Tongue (tissue), 3 donors: ENCODE measurements around the gene NMNAT3. TPM values are rescaled to one million over a fixed set of nuclear protein-coding genes. Genes with fewer than 3 reads are reported as not detected.
A peak's percentile ranks its signal among the peaks of the same experiment; 100 is the strongest.

Experiments
- DNase-seq: peaks from one replicate; pipeline ENCODE4 v3.0.0-alpha.2; 2015
- small RNA-seq: library from RNA; depleted of rRNA; stranded (forward); fragments of <200 nt; gene quantifications from one replicate; pipeline ENCODE3, GENCODE V24; 2014; ENCODE audit warnings: low replicate concordance
- total RNA-seq: library from RNA; depleted of rRNA; stranded (reverse); fragments of >200 nt; gene quantifications from one replicate; pipeline ENCODE4 v1.2.3, GENCODE V29; 2014

NMNAT3 gene
- total RNA-seq, 1 donor from 2014 or later = 7.5 TPM

DNA sequence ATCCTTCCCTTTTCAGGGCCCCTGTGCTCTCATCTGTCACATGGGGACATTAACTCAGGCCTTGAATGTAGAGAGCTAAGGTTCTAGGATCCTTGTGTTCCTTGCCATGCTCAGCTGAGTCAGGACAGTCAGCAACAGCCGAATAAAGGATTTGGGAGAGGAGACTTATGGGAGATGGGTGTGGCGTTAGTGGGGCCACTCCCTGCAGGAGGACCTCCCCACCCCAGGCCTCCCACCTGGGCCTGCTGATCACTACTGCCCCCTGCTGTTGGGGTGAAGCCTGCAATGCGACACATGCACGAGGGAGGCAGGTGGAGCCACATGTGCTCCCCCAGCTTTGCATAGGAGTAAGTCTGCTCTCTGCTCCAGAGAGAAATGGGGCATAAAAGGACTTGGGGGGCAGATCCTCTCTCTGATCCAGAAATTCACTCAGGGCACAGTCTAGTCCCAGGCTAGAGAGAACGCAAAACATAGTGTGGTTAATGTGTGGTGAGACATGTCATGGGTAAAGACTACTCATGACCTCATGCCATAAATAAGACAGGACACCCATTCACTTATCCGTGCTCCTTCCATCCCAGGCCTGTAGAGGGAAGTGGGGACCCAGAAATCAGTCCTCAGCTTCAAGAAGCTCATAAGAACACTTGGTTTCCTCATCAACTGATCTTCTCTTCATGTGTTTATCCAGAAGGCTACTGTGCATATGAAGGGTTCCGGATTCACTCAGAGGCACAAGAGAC is 157.6 kb downstream of the NMNAT3 start:
- peak; percentile 15 for DNase-seq

DNA sequence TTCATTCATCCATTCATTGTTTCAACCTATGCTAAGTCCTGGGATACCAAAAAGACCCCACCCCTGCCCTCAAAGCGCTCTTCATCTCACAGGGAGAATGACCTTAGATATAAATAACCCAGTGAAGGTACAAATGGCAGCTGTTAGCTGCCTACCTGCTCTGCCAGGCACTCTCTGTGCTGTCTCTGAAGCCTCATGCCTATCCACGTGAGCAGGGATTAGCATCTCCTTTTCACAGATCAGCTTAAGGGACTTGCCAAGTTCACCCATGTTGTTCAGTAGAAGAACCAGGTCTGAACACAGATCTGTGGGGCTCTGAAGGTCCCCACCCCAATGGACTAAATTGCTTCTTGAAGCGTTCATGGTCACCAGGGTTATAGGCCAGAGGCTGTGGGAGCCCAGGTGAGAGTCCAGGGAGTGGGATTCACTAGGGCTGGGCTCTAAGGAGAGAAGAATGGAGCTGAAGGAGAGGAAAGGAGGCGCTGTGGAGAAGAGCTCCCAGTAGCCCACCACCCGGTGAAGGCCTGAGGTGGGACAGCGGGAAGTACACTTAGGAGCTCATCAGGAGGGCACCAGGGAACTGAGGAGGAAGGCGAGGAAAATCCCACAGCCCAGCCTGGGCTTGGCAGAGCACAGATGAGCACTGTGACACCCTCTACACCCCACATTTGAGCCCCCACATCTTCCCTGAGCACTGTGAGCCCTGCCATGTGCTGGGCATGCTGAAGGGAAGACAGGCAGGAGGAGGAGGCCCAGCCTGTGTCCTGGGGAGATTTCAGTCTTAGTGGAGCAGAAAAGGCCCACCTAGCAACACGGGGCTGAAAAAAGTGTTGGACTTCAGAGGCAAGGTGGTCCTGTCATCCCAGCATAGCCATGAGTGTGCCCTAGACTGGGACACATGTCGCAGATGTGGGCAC is 158.6 kb downstream of the NMNAT3 start:
- DNase-seq = no peak

DNA sequence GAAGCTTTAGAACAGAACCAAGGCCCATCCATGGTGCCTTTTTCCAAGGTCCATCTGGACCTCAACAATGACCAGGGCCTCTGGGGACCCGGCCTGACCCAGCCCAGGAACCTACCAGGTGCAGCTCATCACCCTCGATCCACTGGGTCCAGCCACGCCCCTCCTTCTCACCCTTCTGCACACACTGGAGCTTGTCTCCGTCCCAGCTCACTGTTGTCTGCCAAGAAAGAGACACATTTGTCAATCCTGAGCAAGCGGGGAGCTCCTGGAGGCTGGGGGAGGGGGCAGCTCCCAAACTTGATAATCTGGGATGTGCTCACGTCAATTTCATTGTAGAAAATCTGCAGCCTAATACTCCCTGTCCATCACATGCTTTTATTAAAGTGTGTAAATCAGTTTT is 159.5 kb downstream of the NMNAT3 start:
- no peak for DNase-seq

DNA sequence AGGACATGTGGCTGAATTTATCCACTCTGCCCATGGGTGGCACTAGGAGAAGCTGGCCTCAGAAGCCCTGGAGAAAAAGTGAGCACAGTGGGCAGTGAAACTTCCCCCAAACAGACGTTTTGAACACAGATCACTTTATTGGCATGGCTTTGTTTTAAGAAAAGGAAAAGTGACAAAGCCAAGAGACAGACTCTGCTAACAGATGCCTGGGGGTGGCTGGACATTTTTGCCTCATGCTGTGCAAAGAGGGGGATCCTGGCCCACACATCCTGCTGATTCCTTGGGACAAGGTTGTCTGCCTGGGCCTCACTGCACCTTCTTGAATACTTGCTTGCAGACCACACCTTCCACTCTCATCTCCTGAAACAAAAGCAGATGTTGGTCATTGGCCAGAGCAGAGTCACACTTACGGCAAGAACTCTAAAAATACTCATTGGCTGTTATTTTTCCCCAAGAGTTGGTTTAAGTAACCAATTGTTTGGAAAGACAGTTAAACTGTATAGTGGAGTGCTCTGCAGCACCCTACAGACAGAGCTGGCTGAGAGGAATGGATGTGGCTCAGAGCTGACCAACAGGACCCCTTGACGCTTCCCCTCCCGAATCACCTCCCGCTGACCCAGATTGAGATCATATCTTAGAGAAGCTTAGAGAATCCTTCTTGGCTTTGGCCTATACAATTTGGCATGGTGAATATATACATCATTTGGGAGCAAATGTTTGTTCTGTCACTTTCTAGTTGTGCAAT is 160.3 kb downstream of the NMNAT3 start:
- DNase-seq = peak; percentile 43

DNA sequence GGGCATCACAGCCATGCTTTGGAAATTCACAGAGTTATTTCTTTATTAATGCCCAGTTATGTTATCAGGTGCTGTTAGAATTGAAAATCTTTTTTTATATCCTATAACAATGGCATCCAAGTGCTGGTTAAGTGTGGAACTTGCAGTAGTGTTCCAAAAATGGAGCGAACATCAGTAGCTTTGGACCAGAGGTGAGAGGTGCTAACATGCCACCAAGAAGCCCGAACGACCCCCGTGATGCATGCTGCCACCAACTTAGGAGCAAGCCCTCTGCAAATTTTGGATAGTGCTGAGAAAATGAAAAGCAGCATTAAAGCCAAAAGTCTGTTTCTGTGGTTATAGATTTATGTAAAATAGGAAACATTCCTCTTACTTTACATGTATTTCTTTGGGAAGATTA is 163.0 kb downstream of the NMNAT3 start:
- DNase-seq = no peak

Small RNAs within 50 kb of the gene (small RNA-seq; reads per million reads assigned to genes)
- not detected for gene RN7SL724P

Other genes starting within 250 kb of the NMNAT3 start
- not detected for gene RBP2, start 201.5 kb downstream of the NMNAT3 start, total RNA-seq
- gene RBP1, start 138.2 kb downstream of the NMNAT3 start, total RNA-seq = 19.2 TPM